ENCODE results near the gene NABP1. TPM values are rescaled to one million over a fixed set of nuclear protein-coding genes. Genes with fewer than 3 reads are reported as not detected.

The NABP1 gene
- total RNA-seq, 1 donor from 2014 or later: 13.0 TPM

DNA sequence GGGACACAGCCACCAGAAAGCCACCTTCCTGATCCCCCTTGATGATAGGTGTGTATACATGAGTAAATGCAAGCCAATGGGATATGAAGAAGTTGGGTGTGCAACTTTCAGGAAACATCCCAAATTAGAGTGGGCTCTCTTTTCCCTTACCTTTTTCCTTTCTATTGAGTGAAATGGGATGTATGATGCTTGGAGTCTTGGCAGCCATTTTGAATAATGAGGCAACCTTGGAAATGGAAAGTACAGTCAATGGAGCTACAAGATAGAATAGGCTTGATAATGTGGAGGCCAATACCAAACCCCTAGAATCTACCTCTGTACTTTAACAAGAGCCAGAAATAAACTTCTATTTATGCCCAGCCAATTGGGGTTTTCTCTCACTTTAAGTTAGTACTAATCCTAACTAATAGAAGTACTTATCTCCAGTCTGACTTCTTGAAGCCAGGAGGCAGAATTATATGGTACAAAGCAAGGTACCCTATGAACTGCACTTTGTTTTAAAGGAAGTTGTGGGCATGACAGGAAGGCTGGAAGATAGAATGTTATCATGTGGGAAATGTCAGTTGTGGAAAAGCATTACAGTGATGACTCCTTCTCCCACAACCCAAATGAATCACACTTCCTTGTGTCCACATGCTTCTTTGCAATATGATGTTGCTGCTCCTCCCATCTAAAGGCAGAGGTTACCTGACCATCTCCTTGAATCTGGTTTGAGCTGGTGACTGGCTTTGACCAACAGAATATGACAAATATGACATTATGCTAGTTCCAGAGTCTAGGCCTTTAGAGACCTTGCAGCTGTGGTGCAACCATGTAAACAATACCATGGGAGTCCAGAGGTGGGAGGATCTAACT is 12.9 kb upstream of the NABP1 start:
- DNase-seq: no peak
- H3K4me3 Mint-ChIP-seq (ENCODE audit: unreplicated experiment): no peak overlapping the region
- TF ChIP-seq, protein P1, sequence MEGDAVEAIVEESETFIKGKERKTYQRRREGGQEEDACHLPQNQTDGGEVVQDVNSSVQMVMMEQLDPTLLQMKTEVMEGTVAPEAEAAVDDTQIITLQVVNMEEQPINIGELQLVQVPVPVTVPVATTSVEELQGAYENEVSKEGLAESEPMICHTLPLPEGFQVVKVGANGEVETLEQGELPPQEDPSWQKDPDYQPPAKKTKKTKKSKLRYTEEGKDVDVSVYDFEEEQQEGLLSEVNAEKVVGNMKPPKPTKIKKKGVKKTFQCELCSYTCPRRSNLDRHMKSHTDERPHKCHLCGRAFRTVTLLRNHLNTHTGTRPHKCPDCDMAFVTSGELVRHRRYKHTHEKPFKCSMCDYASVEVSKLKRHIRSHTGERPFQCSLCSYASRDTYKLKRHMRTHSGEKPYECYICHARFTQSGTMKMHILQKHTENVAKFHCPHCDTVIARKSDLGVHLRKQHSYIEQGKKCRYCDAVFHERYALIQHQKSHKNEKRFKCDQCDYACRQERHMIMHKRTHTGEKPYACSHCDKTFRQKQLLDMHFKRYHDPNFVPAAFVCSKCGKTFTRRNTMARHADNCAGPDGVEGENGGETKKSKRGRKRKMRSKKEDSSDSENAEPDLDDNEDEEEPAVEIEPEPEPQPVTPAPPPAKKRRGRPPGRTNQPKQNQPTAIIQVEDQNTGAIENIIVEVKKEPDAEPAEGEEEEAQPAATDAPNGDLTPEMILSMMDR (IDR thresholded peaks at IDR 0.05; ENCODE audit: partially characterized antibody, unreplicated experiment): no peak
- no peak overlapping the region for H3K27ac Mint-ChIP-seq (ENCODE audit: unreplicated experiment)
- no peaks in the 10 kb centered on the region for H3K9me3 Mint-ChIP-seq (ENCODE audit: unreplicated experiment)
- H3K36me3 Mint-ChIP-seq (ENCODE audit: unreplicated experiment): peaks cover 7% of the 10 kb centered on the region
- peaks cover 3% of the 10 kb centered on the region for H3K27me3 Mint-ChIP-seq (ENCODE audit: unreplicated experiment)
- no peaks in the 10 kb centered on the region for H3K4me1 Mint-ChIP-seq (ENCODE audit: low read depth, unreplicated experiment)

DNA sequence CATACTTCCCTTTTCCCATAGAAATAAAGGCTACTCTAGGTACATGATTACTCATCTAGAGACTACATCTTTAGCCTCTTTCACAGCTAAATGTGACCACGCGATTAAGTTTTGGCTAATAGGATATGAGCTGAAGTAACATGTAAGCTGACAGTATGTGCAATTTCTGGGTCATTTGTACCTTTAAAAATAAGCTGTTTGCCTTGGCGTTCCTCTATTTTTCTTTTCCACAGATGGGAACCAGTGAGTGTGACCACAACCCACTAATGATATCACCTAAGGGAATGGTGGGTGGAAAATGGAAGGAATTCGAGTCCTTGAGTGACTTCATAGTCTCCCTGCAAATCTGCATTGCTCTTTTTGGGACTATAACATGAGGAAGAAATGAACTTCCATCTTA is 11.7 kb upstream of the NABP1 start:
- TF ChIP-seq, protein P1 (IDR thresholded peaks at IDR 0.05; ENCODE audit: partially characterized antibody, unreplicated experiment): no peak
- Mint-ChIP-seq H3K27me3 (ENCODE audit: unreplicated experiment) (peaks cover 3% of the 10 kb centered on the region), H3K4me3 (ENCODE audit: unreplicated experiment) (no peak overlapping the region), H3K36me3 (ENCODE audit: unreplicated experiment) (peaks cover 7% of the 10 kb centered on the region), H3K9me3 (ENCODE audit: unreplicated experiment) (no peaks in the 10 kb centered on the region), H3K4me1 (ENCODE audit: low read depth, unreplicated experiment) (no peaks in the 10 kb centered on the region), H3K27ac (ENCODE audit: unreplicated experiment) (no peak overlapping the region)
- no peak for DNase-seq

DNA sequence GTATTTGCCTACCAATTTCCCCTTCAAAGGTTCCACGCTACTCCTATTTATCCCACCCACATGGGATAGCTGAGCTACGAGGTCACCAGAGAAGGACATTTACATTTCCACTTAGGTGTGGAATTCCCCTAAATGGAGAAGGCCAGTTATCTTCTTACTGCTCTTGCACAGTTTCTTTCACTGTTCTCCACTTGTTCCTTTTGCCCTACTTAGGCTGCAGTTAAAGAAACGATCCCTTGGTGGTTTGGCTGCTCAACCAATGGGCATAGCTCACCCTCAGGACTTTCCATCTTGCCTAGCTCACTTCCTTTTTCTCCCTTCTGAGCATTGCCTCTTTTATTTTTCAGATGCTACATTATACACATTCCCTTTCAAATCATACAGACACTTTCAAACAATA is 11.2 kb upstream of the NABP1 start:
- TF ChIP-seq, protein P1 (IDR thresholded peaks at IDR 0.05; ENCODE audit: partially characterized antibody, unreplicated experiment): no peak
- Mint-ChIP-seq H3K36me3 (ENCODE audit: unreplicated experiment) (peaks cover 7% of the 10 kb centered on the region), H3K27me3 (ENCODE audit: unreplicated experiment) (peaks cover 3% of the 10 kb centered on the region), H3K27ac (ENCODE audit: unreplicated experiment) (no peak overlapping the region), H3K4me1 (ENCODE audit: low read depth, unreplicated experiment) (no peaks in the 10 kb centered on the region), H3K9me3 (ENCODE audit: unreplicated experiment) (no peaks in the 10 kb centered on the region), H3K4me3 (ENCODE audit: unreplicated experiment) (no peak overlapping the region)
- DNase-seq: no peak

DNA sequence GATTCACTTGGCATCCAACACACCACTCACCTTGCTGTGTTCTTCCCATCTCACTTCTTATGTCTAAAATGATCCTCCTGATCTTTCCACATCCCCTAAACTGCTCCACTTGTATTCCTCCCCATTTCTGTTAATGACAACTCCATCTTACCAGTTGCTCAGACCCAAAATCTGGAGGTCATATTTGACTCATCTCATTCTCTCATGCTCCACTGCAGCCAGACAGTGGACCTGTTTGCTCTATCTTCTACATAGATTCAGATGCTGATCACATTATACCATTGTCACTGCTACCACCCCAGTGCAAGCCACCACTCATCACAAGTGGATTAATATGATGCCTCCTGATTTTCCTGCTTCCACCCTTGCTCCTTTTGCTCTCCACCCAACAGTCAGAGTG is 7.9 kb upstream of the NABP1 start:
- Mint-ChIP-seq H3K27ac (ENCODE audit: unreplicated experiment) (no peak overlapping the region), H3K4me3 (ENCODE audit: unreplicated experiment) (no peak overlapping the region)

DNA sequence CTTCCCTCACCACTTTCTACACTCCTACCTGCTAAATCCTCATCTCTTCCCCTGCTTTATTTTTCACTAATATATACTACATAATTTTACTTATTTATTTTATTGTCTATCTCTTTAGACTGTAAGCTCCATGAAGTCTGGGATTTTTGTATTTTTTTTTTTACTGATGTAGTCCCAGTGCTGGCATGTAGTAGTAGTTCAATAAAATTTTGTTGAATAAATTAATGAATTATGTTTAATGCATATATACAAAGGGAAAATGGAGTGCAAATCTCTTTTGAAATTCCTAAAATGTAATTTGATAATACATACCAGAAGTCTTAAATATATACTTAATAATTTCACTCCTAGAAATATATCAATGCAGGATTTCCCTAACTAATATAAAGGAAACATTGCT is 7.1 kb upstream of the NABP1 start:
- DNase-seq: no peak
- no peak overlapping the region for H3K4me3 Mint-ChIP-seq (ENCODE audit: unreplicated experiment)
- TF ChIP-seq, protein P1 (IDR thresholded peaks at IDR 0.05; ENCODE audit: partially characterized antibody, unreplicated experiment): no peak
- H3K27ac Mint-ChIP-seq (ENCODE audit: unreplicated experiment): no peak overlapping the region
- H3K9me3 Mint-ChIP-seq (ENCODE audit: unreplicated experiment): no peaks in the 10 kb centered on the region
- H3K4me1 Mint-ChIP-seq (ENCODE audit: low read depth, unreplicated experiment): peaks cover 4% of the 10 kb centered on the region
- no peaks in the 10 kb centered on the region for H3K36me3 Mint-ChIP-seq (ENCODE audit: unreplicated experiment)
- no peaks in the 10 kb centered on the region for H3K27me3 Mint-ChIP-seq (ENCODE audit: unreplicated experiment)

More for the DNA sequence above, 7.9 kb upstream of the NABP1 start:
- no peaks in the 10 kb centered on the region for H3K9me3 Mint-ChIP-seq (ENCODE audit: unreplicated experiment)
- no peaks in the 10 kb centered on the region for H3K27me3 Mint-ChIP-seq (ENCODE audit: unreplicated experiment)
- H3K4me1 Mint-ChIP-seq (ENCODE audit: low read depth, unreplicated experiment): no peaks in the 10 kb centered on the region
- no peaks in the 10 kb centered on the region for H3K36me3 Mint-ChIP-seq (ENCODE audit: unreplicated experiment)
- DNase-seq: no peak
- TF ChIP-seq, protein P1 (IDR thresholded peaks at IDR 0.05; ENCODE audit: partially characterized antibody, unreplicated experiment): no peak
